Measurements from ENCODE around the gene SLC6A16.
"Not testable (repeated sequence)": the region's sequence is repeated elsewhere in the genome, so short reads cannot be mapped to it uniquely, and the experiment has no call there.

SLC6A16 gene

DNA sequence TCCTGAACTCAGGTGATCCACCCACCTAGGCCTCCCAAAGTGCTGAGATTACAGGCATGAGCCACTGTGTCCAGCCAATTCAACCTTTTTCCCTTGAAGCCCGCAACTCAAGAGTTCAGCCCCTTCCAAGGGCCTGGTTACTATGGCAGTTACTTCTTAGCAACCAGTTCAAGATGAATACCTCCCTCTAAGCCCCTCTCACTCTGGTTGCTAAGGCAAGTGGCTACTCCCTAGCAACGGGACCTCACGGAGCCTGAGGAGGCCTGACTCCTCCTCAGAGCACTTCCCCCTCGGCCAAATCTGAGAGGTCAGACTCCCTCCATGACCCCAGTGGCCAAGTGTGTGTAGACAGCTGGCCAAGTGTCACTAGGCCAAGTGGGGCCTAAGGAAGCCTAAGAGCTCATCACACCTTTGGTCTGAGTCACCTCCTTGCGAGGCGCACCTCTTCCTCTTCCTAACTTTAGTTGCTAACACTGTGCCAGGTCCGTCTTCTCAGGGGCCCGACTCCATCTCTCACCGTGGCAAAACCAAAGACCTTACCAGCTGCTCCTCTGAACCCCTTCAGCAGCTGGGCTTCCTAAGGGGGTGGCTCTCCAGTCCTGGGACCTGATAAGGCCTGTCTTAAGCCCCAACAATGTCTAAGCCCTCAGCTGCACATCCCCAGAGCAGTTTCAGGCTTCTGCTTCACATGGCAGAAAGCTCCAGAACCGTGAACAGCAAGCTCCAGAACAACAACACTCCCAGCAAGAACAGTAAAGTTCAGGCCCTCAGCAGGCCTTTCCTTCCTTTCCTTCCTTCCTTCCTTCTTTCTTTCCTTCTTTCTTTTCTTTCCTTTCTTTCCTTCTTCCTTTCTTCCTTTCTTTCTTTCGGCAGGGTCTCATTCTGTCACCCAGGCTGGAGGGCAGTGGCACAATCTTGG, 19.8 kb upstream of the SLC6A16 start:
- DNase-seq (ENCODE audit: low read depth in 2 of 2) = no peak

DNA sequence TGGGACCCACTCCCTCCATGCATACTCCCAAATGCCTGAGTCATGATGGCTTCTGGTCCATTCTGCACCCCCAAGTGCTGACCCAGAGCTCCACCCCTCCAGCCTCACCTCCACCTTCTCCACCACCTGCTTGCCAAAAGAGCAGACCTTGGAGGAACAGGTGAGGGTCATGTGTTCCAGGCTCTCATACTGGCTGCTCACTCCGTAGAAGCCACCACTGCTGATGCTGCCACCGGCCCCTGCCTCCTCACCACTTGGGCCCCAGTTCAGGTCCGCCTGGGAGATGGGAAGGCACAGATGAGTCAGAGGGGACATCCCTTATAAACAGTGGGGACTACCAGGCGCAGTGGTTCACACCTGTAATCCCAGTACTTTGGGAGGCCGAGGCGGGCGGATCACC, 18.1 kb upstream of the SLC6A16 start:
- no peak for DNase-seq (ENCODE audit: low read depth in 2 of 2)

DNA sequence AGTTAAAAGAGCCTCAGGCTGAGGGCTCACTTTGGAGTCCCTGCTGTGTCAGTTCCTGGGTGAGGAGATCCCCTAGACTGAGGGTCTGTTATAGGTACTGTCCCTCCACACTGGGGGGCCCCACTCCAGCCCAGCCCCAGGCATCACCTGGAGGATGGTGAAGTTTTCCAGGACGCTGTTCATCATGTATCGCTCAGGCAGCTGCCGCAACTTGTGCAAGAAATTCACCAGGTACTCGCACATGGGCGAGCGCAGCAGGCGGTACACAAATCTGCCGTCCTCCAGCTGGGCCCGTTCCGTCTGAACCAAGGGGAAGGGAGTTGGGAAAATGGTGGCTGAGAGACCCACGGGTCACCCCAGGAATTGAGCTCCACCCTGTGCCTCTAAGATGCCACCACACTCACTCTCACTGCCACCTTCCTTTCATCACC, 17.3 kb upstream of the SLC6A16 start:
- DNase-seq (ENCODE audit: low read depth in 2 of 2) = no peak

DNA sequence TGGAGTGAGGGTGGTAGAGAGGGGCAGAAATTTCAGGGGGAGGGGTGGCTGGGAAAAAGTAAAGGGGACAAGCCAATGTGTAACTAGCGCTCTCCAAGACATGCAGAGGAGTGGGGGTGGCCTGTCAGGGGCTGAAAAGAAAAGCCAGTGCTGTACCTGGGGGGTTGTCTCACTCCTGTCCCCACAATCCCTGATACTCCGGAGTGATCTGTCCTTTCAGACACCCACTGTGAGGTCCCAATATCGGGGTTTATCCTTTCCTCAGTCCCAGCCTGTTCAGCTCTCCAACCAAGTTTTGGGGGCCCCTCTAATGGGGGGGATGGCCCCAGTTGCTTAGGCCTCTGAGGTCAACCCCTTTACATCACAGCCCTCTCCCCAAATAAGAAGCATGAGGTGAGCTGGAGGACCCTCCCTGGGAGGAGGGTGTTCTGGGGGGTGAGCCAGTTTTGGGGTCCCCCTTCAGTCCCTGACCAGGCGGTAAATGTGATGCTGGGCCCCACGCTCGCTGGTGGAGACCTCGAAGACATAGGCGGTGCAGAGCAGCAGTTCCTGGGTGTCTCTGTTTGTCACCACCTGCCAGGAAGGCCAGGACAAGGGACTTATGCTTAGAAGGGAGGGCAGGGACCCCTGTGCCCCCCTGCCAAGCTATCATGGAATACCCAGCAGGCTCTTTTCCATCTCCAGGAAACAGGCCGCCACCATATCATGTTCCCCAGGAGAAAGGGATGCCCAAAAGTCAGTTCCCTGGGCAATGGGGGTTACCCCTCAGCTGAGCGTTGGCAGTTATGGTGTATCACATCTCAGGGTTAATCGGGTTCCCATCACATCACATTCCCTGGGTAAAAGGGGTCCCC, 16.1 kb upstream of the SLC6A16 start:
- DNase-seq (ENCODE audit: low read depth in 2 of 2) = no peak

DNA sequence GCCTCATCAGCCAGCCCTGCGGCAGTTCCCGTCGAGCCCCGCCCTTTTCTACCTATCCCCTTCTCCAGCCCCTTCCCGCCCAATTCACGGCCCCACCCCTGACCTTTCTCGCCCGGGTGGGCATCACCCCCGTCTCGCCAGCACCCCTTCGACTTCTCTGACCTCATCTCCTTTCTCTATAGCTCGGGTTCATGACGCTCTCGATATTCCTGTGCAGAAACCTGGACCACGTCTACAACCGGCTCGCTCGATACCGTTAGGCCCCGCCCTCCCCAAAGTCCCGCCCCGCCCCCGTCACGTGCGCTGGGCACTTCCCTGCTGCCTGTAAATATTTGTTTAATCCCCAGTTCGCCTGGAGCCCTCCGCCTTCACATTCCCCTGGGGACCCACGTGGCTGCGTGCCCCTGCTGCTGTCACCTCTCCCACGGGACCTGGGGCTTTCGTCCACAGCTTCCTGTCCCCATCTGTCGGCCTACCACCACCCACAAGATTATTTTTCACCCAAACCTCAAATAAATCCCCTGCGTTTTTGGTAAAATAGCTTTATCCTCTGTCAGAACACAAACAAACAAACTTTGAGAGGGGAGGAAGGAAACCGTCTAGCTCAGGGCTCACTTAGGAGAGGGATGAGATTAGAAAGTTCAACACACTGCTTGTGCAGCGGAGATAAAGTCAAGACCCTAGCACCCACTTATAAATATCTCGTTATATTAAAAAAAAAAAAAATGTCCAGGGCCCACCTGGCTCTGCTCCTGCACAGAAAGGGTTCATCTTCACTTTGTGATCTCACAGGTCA, 15.3 kb upstream of the SLC6A16 start:
- no peak for DNase-seq (ENCODE audit: low read depth in 2 of 2)

DNA sequence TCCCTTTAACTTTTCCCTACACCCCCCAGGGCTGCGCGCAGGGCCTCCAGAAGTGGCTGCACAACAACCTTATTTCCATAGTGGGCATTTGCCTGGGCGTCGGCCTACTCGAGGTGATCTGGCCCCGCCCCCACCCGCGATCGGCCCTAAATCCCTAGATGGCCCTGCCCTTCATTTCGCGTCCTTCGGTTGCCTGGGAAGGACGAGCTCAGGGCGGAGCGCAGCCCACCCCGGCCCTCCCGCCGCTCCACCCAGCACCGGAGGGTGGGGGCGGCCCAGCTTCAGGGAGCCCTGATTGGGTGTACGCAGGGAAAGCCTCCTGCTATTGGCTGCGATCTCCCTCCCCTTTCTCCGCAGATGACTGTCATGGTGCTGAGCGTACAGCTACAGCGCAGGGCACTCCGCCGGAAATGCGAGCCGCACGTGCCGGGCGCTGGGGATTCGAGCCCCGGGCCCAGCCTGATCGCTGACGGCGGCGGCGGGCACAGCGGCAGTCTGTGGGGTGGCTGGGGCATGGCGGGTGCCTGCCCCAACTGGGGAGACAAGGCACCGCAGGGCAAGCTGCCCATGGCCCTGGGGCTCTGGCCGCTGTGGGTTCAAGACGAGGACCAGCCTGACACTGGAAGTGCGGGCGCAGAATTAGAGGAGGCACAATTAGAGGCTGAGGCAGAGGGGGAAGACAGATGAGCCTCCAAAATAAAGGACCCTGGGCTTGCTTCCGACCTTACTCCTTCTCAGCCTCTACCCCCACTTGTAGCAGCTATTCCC, 14.5 kb upstream of the SLC6A16 start:
- DNase-seq (ENCODE audit: low read depth in 2 of 2) = no peak

DNA sequence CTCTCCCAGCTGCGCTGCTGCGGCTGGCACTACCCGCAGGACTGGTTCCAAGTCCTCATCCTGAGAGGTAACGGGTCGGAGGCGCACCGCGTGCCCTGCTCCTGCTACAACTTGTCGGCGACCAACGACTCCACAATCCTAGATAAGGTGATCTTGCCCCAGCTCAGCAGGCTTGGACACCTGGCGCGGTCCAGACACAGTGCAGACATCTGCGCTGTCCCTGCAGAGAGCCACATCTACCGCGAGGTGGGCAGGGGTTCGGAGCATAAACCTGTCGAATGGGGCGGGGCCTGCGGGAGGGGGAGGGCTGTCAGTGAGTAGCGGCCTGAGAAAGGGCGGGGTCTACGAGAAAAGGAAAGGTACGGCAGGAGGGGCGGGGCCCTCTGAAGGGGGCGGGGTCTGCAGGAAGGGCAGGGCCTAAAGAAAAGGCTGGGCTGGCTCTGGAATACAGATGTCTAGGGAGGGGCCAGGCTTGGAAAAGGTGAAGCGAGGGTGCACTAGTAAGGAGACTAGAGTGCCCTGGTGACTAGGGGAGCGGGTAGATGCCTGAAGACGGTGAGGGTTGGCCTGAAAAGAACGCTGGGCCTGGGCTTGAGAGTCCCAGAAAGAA, 13.8 kb upstream of the SLC6A16 start:
- no peak for DNase-seq (ENCODE audit: low read depth in 2 of 2)

DNA sequence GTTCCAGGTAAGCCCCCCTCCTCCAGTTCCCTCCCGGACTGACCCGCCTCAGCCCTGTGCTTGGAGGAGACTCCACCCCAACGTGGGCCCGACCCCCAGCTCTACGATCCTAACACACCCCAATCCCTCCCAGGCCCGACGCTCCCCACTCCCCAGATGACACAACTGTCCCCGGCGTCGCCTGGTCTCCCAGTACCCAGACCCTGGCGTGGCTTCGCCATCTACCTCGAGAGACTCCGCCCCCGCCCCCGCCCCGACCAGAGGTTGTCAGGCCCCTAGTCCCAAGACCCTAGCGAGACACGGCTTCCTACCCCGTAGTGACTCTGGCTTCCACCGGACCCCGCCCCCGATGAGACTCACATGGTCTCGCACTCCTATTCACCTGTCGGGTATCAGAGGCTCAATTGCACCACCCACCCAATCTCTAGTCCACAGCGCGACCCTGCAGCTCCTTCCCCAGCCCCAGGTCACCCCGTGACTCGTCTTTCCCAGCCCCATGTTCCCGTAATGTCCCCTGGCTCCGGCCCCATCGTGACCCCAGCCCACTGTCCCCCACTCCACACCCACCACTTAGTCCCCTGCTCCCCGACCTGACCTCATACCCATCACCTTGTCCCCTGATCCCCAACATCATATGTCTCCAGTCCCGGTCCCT, 13.2 kb upstream of the SLC6A16 start:
- DNase-seq (ENCODE audit: low read depth in 2 of 2) = no peak

DNA sequence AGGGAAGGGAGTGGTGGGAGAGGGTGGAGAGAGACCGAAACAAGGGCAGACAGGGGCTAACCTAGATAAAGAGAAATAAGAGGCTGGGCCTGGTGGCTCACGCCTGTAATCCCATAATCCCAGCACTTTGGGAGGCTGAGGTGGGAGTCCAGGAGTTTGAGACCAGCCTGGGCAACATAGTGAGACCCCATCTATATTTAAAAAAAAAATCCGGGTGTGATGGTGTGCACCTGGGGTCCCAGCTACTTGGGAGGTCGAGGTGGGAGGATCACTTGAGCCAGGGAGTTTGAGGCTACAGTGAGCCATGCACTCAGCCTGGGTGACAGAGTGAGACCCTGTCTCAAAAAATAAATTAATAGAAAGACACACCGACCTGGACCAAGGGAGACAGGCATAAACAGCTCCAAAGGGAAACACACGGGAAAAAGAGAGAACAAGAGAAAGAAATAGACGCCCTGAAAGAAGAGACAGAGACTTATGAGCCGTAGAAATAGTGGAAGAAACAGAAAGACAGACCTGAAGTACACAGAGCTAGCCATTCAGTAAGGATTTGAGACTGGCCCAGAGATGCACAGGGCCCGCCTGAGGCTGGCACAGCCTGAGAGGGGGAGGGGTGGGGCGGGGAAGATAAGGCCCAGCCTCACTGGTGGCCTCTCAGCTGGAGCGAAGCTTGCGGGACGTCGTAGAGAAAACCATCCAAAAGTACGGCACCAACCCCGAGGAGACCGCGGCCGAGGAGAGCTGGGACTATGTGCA, 12.5 kb upstream of the SLC6A16 start:
- no peak for DNase-seq (ENCODE audit: low read depth in 2 of 2)

DNA sequence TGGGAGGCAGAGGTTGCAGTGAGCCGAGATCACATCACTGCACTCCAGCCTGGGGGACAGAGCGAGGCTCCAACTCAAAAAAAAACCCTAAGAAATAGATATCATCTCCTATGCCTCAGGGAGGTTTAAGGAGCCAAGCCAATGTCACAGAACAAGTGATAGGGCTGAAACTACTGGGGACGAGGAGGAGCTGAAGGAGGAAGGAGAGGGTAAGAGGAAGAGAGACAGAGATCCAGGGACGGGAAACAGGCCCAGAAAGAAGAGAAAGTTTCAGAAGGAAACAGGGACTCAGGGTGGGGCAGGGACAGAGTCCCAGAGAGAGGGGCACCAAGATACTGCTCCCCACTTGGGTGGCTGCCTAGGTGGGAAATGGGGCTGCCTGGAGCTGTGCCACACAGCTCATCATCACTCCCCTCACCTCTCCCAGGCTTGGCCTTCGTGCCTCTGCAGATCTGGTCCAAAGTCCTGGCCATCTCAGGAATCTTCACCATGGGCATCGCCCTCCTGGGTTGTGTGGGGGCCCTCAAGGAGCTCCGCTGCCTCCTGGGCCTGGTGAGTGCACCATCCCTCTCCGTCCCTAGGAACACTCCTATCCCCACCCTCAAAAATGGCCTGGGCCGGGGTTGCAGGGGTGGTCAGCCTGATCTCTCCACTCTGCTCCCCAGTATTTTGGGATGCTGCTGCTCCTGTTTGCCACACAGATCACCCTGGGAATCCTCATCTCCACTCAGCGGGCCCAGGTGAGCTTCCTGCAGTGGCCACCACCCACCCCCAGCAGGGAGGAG, 11.7 kb upstream of the SLC6A16 start:
- DNase-seq (ENCODE audit: low read depth in 2 of 2) = no peak

DNA sequence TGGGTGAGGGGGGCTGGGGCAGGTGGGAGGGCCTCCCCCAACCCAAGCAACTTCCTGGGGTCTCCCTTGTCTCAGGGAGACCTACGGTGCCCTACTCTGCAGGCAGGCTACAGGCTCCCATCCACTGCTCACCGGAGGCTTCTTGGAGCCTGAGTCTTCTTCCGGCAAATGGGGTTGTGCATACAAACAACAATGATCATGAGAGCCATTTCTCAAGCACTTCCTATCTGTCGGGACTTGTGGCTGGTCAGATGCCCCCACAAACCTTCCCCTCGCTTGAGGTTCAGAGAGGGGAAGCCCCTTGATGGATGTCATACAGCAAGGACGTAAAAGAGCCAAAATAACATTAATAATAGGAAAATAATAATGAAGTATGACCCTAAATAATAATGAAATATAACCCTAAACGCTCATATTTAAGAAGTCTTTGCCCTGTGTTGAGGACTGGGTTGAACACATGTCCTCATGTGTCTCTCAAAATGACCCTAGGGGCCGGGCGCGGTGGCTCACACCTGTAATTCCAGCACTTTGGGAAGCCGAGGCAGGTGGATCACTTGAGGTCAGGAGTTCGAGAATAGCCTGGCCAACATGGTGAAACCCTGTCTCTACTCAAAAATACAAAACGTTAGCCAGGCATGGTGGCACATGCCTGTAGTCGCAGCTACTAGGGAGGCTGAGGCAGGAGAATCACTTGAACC, 10.9 kb upstream of the SLC6A16 start:
- DNase-seq (ENCODE audit: low read depth in 2 of 2) = no peak

DNA sequence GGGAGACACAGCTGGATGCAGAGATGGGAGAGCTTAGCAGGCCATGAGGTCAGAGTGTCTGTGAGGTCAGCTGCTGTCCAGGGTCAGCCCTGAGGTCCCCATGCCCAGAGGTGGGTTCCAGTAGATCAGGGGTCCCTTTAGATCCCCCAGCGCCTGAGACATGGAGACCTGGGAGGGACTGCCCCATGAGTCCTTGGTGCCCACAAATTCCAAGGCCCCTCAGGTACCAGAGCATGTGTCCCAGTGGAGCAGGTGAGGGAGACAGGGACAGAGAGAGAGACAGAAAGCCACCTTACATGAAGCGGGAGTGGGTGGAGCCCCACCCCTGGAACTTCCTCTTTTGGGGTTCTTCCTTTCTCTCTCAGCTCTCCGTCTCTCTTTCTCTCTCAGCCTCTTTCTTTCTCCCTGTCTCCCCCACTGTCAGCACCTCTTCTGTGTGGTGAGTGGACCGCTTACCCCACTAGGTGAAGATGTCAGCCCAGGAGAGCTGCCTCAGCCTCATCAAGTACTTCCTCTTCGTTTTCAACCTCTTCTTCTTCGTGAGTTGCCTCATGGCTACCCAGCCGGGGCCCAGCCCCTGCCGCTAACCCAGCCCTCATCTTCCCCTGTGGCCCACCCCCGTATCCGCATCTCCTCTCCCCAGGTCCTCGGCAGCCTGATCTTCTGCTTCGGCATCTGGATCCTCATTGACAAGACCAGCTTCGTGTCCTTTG, 10.2 kb upstream of the SLC6A16 start, which contains the start of gene CD37:
CD37 (plus strand) TSS at position 336 of the 713 bp plus-strand sequence; CDS start at position 471, 135 bp downstream.
- DNase-seq (ENCODE audit: low read depth in 2 of 2) = peak; percentile 19 to 39

DNA sequence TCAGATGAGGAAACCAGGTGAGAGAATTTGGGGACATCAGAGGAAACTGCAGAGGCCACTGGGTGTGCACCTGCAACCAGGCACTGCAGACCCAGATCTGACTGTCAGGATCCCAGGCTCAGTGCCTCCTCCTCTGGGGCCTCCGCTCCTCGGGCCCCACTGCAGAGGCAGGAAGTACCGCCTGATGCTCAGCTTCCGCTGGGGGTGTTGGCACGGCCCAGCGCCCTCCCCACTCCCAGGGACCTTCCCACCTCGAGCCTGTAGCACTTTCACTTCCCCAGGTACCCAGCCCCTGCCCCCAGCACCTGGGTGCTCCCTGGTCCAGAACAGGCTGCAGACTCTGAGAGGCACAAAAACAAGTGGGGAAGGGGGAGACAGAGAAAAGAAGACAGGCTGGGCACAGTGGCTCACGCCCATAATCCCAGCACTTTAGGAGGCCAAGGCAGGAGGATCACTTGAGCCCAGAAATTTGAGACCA, 8.9 kb upstream of the SLC6A16 start:
- peak; percentile 43 to 51 for DNase-seq (ENCODE audit: low read depth in 2 of 2)

DNA sequence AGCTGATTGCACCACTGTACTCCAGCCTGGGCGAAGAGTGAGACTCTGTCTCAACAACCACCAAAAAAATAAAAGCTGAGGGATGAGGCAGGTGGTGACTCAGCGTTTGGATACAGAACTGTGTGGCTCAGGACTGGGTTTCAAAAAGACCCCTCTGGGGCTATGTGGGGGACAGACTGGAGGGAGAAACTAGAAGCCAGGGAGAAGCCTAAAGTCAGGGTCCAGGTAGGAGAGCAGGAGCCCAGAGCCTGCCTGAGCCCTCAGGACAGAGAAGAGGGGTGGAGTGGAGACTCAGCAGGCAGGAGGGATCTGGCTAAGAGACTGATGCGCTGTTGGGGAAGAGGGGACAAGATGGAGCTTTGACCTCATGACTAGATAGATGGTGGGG, 8.4 kb upstream of the SLC6A16 start:
- no peak for DNase-seq (ENCODE audit: low read depth in 2 of 2)

DNA sequence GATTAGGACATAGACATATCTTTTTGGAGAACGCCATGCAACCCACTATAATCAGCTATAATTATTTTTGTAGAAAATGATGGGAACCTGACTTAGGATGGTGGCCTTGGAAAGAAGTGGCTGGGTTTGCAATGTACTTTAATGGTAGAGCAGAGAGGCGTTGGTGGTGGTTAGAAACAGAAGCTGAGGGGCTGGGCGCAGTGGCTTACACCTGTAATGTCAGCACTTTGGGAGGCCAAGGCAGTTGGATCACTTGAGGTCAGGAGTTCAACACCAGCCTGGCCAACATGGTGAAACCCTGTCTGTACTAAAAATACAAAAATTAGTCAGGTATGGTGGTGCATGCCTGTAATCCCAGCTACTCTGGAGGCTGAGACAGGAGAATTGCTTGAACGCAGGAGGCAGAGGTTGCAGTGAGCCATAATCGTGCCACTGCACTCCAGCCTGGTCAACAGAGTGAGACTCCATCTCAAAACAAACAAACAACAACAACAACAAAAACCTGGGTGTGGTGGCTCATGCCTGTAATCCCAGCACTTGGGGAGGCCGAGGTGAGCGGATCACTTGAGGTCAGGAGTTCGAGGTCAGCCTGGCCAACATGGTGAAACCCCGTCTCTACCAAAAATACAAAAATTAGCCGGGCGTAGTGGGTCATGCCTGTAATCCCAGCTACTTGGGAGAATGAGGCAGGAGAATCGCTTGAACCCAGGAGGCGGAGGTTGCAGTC, 7.9 kb upstream of the SLC6A16 start:
- not testable (repeated sequence) for DNase-seq (ENCODE audit: low read depth in 2 of 2)

DNA sequence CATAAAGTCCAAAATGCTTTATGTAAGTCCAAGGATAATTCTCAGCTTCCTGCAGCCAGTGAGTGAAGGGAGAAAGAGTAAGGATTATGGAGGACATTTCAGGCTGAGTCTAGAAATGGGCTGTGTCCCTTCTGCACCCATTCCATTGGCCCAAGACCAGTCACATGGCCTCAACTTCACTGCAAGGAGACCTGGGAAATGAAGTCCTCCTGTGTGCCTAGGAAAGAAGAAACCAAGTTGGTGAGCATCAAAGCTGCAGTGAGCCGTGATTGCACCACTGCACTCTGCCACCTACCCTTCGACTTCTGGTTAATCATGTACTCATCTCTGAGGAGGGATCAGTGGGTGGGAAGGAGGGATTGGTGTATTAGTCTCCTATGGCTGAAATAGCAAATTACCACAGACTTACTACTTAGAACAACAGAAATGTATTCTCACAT, 6.6 kb upstream of the SLC6A16 start:
- DNase-seq (ENCODE audit: low read depth in 2 of 2) = peak; percentile 22 to 39

Measured in stimulated activated CD4-positive, alpha-beta T cell treated with anti-CD3 and anti-CD28 coated beads, Interleukin-12 subunit alpha, Interleukin-12 subunit beta, amount 100 ng/mL, for 24 hours (primary cell).